HG03045 (cell line): ENCODE measurements around the gene RSAD1.
"Not testable (repeated sequence)": the region's sequence is repeated elsewhere in the genome, so short reads cannot be mapped to it uniquely, and the experiment has no call there.

Experiments used
- ATAC-seq: cut with Tn5 transposase; IDR thresholded peaks from one replicate; pipeline ENCODE4 v1.9.1; 2021; ENCODE audit warnings: mild to moderate bottlenecking, moderate library complexity; ENCODE audit not compliant: unreplicated experiment

RSAD1 gene

GRCh38 chr17:50471009-50471905 is 7.4 kb upstream of the RSAD1 start:
- ATAC-seq, result no peak

- ATAC-seq, result no peak
Observed at GRCh38 chr17:50472286-50472685, 6.4 kb upstream of the RSAD1 start.

DNA sequence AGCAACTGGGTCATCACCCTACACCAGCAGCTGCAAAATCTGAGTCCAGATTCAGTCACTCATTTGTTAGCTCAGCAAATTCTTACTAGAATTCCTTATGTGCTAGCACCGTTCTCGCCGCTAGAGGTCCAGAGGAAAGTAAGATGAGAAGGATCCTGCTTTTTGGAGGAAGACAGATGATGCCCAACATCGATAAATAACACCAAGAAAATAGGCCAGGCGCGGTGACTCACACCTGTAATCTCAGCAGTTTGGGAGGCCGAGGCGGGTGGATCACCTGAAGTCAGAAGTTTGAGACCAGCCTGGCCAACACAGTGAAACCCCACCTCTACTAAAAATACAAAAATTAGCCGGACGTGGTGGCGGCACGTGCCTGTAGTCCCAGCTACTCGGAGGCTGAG is 5.9 kb upstream of the RSAD1 start:
- not testable (repeated sequence) for ATAC-seq

DNA sequence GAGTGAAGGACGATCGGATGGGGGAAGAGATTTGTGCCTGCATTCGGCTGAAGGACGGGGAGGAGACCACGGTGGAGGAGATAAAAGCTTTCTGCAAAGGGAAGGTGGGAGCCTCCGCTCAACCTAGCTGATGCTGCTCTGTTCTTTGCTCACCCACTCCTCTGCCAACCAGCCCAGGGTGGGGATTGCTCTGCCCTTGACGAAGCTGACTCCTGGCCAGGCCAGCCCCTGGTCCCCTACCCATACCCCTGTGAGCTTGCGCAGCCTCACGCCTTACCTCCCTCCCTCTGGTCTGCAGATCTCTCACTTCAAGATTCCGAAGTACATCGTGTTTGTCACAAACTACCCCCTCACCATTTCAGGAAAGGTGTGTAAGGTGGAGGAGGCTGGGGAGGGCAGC is 4.8 kb upstream of the RSAD1 start:
- ATAC-seq, result no peak

DNA sequence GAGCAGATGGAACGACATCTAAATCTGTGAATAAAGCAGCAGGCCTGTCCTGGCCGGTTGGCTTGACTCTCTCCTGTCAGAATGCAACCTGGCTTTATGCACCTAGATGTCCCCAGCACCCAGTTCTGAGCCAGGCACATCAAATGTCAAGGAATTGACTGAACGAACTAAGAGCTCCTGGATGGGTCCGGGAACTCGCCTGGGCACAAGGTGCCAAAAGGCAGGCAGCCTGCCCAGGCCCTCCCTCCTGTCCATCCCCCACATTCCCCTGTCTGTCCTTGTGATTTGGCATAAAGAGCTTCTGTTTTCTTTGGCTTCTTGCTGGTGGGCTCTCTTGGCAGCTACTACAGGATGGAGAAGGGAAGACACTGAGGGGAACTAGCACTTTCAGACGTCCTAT is 4.1 kb upstream of the RSAD1 start:
- ATAC-seq, result no peak

- ATAC-seq, result no peak
Observed at GRCh38 chr17:50475362-50475761, 3.3 kb upstream of the RSAD1 start.

DNA sequence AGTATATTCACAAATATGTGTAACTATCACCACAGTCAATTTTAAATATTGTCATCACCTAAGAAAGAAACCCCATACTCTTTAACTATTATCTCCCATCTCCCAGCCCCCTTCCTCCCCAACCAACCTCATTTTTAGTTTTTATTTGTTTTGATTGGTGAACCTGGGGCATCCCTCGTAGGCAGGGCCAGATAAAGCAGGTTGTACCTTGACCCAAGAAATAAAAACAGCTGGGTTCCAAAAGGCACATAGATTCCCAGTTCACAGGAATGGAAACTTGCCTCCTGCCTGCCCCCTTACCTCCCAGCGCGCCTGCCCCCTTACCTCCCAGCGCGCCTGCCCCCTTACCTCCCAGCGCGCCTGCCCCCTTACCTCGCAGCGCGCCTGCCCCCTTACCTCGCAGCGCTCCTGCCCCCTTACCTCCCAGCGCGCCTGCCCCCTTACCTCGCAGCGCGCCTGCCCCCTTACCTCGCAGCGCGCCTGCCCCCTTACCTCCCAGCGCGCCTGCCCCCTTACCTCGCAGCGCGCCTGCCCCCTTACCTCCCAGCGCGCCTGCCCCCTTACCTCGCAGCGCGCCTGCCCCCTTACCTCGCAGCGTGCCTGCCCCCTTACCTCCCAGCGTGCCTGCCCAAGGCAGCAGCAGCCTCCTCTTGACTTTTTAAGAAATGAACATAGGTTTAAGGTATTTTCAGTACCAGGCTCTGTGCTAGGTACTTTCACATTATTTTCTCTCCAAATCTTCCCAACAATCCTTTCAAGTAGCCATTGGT is 2.7 kb upstream of the RSAD1 start:
- ATAC-seq, result not testable (repeated sequence)

DNA sequence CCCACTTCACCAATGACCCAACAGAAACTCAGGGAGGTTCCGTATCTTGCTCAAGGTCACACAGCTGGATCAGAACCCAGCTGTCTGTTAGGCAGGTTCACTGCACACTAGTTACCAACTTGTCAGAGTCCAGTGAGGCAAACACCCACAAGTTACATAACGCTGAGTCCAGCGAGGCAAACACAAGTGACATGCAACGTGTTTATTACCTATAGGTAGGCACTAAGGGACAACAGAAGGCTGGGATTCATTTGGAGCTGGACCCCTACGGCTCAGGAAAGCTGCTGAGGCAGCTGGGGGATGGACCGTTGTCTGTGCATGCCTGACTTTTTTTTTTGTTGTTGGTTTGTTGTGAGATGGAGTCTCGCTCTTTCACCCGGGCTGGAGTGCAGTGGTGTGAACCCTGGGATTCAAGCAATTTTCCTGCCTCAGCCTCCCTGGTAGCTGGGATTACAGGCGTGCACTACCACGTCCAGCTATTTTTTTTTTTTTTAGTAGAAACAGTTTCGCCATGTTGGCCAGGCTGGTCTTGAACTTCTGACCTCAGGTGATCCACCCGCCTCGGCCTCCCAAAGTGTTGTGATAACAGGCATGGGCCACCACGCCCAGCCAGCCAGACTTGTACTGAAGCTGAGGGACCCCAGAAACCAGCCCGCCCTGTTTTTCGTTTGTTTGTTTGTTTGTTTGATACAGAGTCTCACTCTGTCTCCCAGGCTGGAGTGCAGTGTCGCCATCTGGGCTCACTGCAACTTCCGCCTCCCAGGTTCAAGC is 1.9 kb upstream of the RSAD1 start:
- ATAC-seq, result no peak

DNA sequence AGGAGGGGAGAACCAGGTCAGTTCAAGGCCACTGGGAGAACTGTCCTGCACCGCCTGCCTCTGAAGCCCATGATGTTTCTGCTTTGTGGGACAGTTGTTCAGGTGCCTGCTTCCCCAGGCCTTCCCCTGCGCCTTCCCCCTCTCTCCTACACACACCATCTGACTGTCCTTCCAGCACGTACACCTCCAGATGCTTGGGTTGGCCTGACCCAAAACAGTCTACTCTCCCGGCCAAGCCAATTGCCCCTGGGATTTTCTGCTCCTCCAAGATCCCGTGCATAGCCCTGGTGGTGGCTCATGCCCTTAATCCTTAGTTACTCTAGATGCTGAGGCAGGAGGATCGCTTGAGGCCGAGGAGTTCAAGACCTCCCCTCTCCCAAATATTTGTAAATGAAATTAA is 684 bp upstream of the RSAD1 start:
- ATAC-seq, result no peak

DNA sequence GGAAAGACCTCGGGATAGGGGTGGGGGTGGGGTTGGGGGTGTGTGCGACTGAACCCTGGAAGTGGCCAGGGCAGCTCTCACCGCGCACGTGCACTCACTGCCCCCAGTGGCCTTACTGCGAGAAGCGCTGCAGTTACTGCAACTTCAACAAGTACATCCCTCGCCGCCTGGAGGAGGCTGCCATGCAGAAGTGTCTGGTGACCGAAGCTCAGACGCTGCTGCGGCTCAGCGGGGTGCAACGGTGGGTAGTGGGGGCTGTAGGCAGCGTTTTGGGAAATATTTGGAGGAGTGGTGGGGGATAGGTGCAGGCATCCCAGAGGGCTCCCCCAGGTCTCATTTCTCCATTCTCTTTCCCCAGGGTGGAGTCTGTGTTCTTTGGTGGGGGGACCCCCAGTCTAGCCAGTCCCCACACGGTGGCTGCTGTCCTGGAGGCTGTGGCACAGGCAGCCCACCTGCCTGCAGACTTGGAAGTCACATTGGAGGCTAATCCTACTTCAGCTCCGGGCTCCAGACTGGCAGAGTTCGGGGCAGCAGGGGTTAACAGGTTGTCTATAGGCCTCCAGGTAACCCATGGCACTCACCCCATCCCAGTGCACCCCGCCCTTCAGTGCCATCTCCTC is 972 bp downstream of the RSAD1 start:
- ATAC-seq, result no peak

DNA sequence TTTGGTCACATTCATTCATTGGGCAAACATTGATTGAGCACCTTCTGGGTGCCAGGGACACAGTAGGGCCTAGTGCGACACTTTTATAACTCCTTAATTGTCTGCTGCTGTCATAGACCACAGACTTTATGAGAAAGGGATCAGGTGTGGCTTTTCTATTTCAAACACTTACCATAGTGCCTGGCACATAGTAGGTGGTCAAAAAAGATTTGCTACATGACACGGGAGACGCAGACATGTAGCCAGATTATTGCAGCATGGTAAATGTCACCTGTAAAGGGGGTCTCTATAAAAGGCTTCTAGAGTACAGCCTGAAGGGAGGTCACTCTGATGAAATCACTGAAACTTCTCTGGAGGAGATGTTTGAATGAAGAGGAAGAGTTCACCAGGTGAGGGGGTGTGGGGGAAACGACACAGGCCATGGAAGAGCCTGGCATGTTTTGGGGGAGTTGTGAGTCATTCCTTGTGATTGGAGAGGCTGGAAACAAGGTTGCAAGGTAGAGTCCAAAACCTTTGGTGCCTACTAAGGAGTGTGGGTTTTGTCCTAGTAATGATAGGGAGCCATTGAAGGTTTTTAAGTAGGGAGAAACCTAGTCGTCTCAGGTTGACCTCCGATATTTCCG is 1.6 kb downstream of the RSAD1 start:
- ATAC-seq, result no peak

DNA sequence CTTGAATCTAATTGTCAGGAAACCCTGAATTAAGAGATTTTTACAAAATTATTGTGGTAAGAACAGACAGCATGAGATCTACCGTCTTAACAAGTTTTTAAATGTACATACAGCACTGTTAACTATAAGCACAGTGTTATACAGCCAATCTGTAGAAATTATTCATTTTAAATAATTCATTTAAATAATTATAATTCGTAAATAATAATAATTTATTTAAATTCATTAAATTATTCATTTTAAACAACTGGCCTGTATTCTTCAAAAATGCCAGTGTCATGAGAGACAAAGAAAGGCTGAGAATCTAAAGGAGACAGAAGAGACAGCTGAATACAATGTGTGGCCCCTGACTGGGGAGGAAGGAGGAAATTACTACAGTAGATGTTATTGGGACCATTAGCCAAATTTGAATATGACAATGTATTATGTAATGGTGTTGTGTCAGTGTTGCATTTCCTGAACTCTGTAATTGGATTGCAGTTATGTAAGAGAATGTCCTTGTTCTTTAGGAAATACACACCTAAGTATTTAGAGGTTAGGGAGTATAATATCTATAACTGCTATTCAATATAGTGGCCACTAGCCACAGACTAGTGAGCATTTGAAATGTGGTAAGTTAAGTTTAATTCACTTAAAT is 2.3 kb downstream of the RSAD1 start:
- ATAC-seq, result no peak

- no peak for ATAC-seq
Observed at GRCh38 chr17:50481648-50482047, 3.0 kb downstream of the RSAD1 start.

- no peak for ATAC-seq
Observed at GRCh38 chr17:50482110-50482509, 3.5 kb downstream of the RSAD1 start.

DNA sequence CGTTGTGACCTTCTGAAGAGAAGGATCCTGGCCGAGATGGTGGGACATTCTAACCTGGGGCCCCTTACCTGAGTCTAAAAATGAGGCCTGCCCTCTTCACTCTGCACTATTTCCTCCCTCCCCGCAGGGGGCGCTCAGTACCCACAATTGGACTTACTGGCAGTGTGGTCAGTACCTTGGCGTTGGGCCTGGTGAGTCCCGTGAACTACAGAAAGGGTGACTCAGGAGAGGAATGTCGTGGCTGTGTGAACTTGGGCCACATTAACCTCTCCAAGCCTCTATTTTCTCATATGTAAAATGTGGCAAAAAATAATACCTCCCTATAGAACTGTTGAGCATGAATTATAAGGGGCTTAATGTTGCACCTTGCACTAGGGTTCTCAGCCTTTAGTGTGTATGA is 3.9 kb downstream of the RSAD1 start:
- no peak for ATAC-seq

GRCh38 chr17:50483266-50483665 is 4.6 kb downstream of the RSAD1 start:
- no peak for ATAC-seq

DNA sequence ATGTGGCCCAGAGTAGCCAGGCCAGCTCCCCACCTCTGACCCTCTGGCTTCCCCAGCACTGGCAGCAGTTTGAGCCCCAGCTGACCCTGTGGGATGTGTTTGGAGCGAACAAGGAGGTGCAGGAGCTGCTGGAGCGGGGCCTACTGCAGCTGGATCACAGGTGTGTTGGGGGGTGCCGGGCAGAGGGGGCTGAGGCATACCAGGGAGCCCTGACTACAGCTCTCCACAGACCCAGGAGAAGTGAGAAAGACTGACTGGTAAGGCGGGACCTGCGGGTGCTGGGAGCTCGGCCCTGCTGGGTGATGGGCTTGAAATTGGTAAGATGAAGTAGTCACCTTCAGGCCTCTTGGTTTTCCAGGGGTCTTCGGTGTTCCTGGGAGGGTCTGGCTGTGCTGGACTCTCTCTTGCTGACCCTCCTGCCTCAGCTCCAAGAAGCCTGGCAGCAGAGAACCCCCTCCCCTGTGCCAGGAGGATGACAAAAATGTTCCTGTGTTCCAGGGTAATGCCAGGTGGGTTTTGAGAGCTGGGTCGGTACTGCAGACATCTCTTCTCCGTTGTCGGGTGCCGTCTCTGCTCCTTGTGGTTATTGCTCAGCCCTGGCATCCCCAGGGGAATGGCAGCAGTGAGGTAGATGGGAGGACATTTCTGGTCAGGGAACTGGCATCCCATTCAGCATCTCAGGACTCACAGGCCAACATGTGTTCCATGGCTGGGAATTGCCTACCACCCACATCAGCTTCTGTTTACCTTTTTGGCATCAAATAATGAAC is 5.9 kb downstream of the RSAD1 start:
- ATAC-seq, result no peak

GRCh38 chr17:50487213-50488096 is 8.8 kb downstream of the RSAD1 start:
- no peak for ATAC-seq
